HG03354 (cell line): Measurements from ENCODE around the gene TMEM232.
"Not testable (repeated sequence)": the region's sequence is repeated elsewhere in the genome, so short reads cannot be mapped to it uniquely, and the experiment has no call there.

Source experiments
- ATAC-seq: cut with Tn5 transposase; IDR thresholded peaks from one replicate; pipeline ENCODE4 v1.9.1; 2021; ENCODE audit warnings: mild to moderate bottlenecking; ENCODE audit not compliant: unreplicated experiment, poor library complexity, severe bottlenecking

TMEM232 gene

GRCh38 chr5:110726249-110727024 is at the start of gene TMEM232:
Gene TMEM232, minus strand, starts transcription at chr5:110726671. Its CDS starts 59,319 bp downstream, at chr5:110667352.
- peak; percentile 100 for ATAC-seq

GRCh38 chr5:110770286-110770685 is 43.8 kb upstream of the TMEM232 start:
- ATAC-seq: no peak

GRCh38 chr5:110769000-110769681 is 42.7 kb upstream of the TMEM232 start:
- ATAC-seq: no peak

- no peak for ATAC-seq
These were observed 41.8 kb upstream of the TMEM232 start for GRCh38 chr5:110768138-110768860.

- ATAC-seq: no peak
These were observed 33.7 kb upstream of the TMEM232 start for GRCh38 chr5:110760158-110760557.

GRCh38 chr5:110757118-110757729 is 30.8 kb upstream of the TMEM232 start:
- ATAC-seq: no peak

- ATAC-seq: no peak
These were observed 27.7 kb upstream of the TMEM232 start for GRCh38 chr5:110754181-110754580.

- ATAC-seq: no peak
These were observed 27.1 kb upstream of the TMEM232 start for GRCh38 chr5:110753600-110753999.

- peak; percentile 3 for ATAC-seq
These were observed 26.5 kb upstream of the TMEM232 start for GRCh38 chr5:110752953-110753352.

- peak; percentile 98 for ATAC-seq
These were observed 25.7 kb upstream of the TMEM232 start for GRCh38 chr5:110751902-110752762.

DNA sequence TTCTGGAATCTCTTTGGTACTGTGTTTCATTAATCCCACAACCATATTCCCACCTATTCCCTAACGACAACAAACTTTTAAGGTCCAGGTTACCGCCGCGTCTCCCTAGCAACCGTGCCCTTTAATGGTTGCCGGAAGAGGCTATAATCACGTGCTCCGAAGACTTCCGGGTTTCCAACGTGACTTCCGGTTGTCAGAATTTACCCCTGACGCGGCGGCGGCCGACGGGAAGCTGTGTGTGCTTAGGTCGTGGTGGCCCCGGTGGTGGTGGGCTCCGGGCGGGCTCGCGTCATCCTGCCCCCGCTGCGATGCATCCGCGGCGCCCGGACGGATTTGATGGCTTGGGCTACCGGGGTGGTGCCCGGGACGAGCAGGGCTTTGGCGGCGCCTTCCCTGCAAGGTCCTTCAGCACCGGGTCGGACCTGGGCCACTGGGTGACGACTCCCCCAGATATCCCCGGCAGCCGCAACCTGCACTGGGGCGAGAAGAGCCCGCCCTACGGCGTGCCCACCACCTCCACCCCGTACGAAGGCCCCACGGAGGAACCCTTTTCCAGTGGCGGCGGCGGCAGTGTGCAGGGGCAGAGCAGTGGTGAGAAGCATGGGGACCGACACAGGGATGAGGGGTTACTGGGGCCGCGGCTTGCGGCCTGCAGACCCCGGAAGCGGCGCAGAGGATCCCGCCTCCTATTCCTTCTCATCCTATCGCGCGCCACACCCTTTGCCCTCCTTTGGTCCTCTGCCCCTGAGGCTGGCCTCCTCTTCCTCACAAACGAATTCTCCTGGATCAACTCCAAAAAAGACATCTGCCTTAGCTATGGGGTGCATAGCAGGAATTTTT is 12.6 kb upstream of the TMEM232 start, which contains the start of gene SLC25A46:
Gene SLC25A46 (plus strand): TSS at position 196 of the 840 bp plus-strand sequence. CDS start 113 bp downstream, at position 309.
- peak; percentile 96 for ATAC-seq

GRCh38 chr5:110738503-110738811 is 12.0 kb upstream of the TMEM232 start:
- ATAC-seq: peak; percentile 76

GRCh38 chr5:110736753-110737152 is 10.3 kb upstream of the TMEM232 start:
- no peak for ATAC-seq

- no peak for ATAC-seq
These were observed 9.1 kb upstream of the TMEM232 start for GRCh38 chr5:110735556-110735955.

DNA sequence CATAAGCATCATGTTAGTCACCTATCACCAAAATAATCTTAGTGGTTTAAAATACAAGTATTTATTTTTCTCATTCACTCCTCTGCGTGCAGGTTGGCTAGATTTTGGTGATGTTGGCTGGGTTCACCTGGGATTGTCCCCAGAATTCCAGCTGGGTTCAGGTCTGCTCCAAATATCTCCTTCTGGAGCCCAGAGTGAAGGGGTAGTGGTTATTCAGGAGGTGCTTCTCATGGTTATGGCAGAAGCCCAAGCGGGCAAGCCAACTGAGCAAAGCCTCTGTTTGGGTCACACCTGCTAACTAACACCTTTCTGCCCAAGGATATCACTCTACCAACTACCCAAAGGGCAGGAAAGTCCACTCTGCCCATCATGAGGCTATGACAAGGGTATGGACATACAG is 7.6 kb upstream of the TMEM232 start:
- ATAC-seq: no peak

GRCh38 chr5:110731499-110731898 is 5.0 kb upstream of the TMEM232 start:
- not testable (repeated sequence) for ATAC-seq

GRCh38 chr5:110727025-110727314 is 499 bp upstream of the TMEM232 start:
- ATAC-seq: peak; percentile 76

GRCh38 chr5:110718311-110718710 is 8.2 kb downstream of the TMEM232 start:
- ATAC-seq: no peak
